ENCODE data around the gene RPL12. TPM values are rescaled to one million over a fixed set of nuclear protein-coding genes. Genes with fewer than 3 reads are reported as not detected.

RPL12 gene
- polyA plus RNA-seq, 4 donors, result 2,018 to 3,950 (median 3,023) TPM

DNA sequence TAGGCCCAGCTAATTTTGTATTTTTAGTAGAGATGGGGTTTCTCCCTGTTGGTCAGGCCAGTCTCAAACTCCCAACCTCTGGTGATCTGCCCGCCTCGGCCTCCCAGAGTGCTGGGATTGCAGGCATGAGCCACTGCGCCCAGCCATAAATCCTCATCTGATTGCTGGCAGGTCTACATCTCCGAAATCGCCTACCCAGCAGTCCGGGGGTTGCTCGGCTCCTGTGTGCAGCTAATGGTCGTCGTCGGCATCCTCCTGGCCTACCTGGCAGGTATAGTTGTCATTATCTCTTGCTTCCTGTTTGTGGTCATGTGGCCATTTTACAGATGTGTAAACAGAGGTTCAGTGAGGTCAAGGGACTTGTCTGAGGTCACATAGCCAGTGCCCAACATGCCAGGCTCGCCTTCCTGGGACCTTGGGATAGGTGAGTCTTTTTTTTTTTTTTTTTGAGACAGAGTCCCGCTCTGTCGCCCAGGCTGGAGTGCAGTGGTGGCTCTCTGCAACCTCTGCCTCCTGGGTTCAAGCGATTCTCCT is 51.4 kb downstream of the RPL12 start:
- Histone ChIP-seq H3K4me3 (ENCODE audit: low read depth in 1 of 3, low read length in 3 of 3) (no peak overlapping the region), H3K27me3 (ENCODE audit: control insufficient read depth in 3 of 3, insufficient read depth in 3 of 3, low read length in 3 of 3) (no peaks in the 10 kb centered on the region), H3K4me1 (ENCODE audit: control insufficient read depth in 3 of 3, insufficient read depth in 2 of 3, low read depth in 1 of 3, low read length in 2 of 3) (peaks cover 0 to 38% (median 0%) of the 10 kb centered on the region in 3 donors), H3K9me3 (ENCODE audit: control insufficient read depth in 2 of 2, insufficient read depth in 1 of 2, low read depth in 1 of 2, low read length in 1 of 2) (no peaks in the 10 kb centered on the region), H3K36me3 (ENCODE audit: control insufficient read depth in 3 of 3, insufficient read depth in 2 of 3, low read depth in 1 of 3, low read length in 3 of 3) (peaks cover 3 to 65% (median 7%) of the 10 kb centered on the region in 3 donors), H3K27ac (ENCODE audit: low read depth in 1 of 3, low read length in 2 of 3) (no peak overlapping the region)
- DNase-seq (no peak), FAIRE-seq (no peak)
- 94 to 95% (median 95%) methylated on average over 14 of the region's 14 CpGs for WGBS, 3 donors

DNA sequence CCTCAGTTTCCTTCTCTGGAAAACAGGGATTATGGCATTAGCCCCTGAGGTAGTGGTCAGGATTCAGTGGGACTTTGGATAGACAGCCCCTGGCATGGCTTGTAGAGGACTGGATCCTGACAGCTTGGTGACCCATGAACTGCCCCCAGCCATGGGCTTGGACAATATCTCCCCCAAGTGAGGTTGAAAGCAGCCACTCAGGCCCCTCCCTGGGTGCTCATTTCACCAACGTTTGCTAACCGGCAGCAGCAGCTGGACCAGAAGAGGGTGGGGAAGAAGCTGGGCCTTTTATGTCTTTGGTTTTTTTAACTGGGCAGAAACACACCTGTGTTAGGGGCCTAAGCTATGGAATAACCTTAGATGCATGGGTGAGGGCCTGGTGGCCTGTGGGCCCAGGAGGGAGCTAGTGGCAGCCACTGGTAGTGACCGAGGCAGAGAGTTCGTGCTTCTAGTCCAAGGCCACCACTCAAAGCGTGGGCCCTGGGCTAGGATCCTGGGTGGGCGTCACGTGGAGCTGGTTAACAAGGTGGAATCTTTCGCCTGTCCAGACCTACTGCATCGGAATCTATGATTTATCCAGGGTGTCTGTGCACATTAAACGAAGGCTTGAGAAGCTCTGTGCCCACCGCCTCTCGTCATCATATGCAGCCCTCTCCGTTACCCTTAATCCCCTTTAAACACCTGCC is 52.3 kb downstream of the RPL12 start:
- DNase-seq, result no peak
- Histone ChIP-seq H3K4me1 (ENCODE audit: control insufficient read depth in 3 of 3, insufficient read depth in 2 of 3, low read depth in 1 of 3, low read length in 2 of 3) (peaks cover 0 to 44% (median 0%) of the 10 kb centered on the region in 3 donors), H3K27ac (ENCODE audit: low read depth in 1 of 3, low read length in 2 of 3) (peak overlapping the region in 1 of 3 donors; percentile 83), H3K27me3 (ENCODE audit: control insufficient read depth in 3 of 3, insufficient read depth in 3 of 3, low read length in 3 of 3) (no peaks in the 10 kb centered on the region), H3K4me3 (ENCODE audit: low read depth in 1 of 3, low read length in 3 of 3) (peak overlapping the region in 2 of 3 donors; percentile 66 to 93), H3K36me3 (ENCODE audit: control insufficient read depth in 3 of 3, insufficient read depth in 2 of 3, low read depth in 1 of 3, low read length in 3 of 3) (peaks cover under 1 to 55% (median 3%) of the 10 kb centered on the region in 3 donors), H3K9me3 (ENCODE audit: control insufficient read depth in 2 of 2, insufficient read depth in 1 of 2, low read depth in 1 of 2, low read length in 1 of 2) (no peaks in the 10 kb centered on the region)
- no peak for FAIRE-seq
- 76 to 85% (median 80%) methylated on average over 13 of the region's 13 CpGs for WGBS, 3 donors

DNA sequence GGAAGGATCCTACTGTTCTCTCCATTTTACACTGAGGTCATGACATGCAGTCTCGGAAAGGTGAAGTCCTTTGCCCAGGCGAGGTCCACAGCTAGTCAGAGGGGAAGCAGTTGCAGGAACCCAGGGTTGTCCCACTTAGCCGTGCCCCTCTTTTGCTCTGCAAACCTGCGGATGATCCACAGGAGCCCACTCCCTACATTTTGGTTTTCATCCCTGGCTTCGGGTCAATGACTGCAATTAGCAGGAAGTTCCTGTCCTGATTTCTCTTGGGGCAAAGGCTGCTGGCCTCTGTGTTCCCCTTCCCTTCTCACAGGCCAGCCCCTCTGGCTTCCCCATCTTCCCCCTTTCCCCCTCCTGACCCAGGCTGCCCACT is 52.9 kb downstream of the RPL12 start:
- peaks cover 0 to 49% (median 3%) of the 10 kb centered on the region in 3 donors for H3K36me3 ChIP-seq (ENCODE audit: control insufficient read depth in 3 of 3, insufficient read depth in 2 of 3, low read depth in 1 of 3, low read length in 3 of 3)
- DNase-seq, result peak in 1 of 2 donors; percentile 8
- peaks cover 0 to 48% (median 0%) of the 10 kb centered on the region in 3 donors for H3K4me1 ChIP-seq (ENCODE audit: control insufficient read depth in 3 of 3, insufficient read depth in 2 of 3, low read depth in 1 of 3, low read length in 2 of 3)
- H3K27me3 ChIP-seq (ENCODE audit: control insufficient read depth in 3 of 3, insufficient read depth in 3 of 3, low read length in 3 of 3), result no peaks in the 10 kb centered on the region
- 21 to 38% (median 35%) methylated on average over 5 of the region's 5 CpGs for WGBS, 3 donors
- H3K27ac ChIP-seq (ENCODE audit: low read depth in 1 of 3, low read length in 2 of 3), result peak overlapping the region in 1 of 3 donors; percentile 83
- no peak for FAIRE-seq
- peak overlapping the region in 2 of 3 donors; percentile 66 to 93 for H3K4me3 ChIP-seq (ENCODE audit: low read depth in 1 of 3, low read length in 3 of 3)
- H3K9me3 ChIP-seq (ENCODE audit: control insufficient read depth in 2 of 2, insufficient read depth in 1 of 2, low read depth in 1 of 2, low read length in 1 of 2), result no peaks in the 10 kb centered on the region

Other genes starting within 250 kb of the RPL12 start
- gene GARNL3, start 186.6 kb downstream of the RPL12 start, polyA plus RNA-seq, result 10 to 100 TPM in 1 of 4 donors, 1 to 10 TPM in 3; 1.6 to 11.3 (median 3.5) TPM
- 10 to 100 TPM; 17.2 to 62.1 (median 20.7) TPM for gene SLC2A8, start 54.2 kb downstream of the RPL12 start, polyA plus RNA-seq
- gene ZNF79, start 27.0 kb downstream of the RPL12 start, polyA plus RNA-seq, result 1 to 10 TPM; 2.4 to 5.8 (median 3.3) TPM
- 10 to 100 TPM; 12.8 to 22.8 (median 18.2) TPM for gene LRSAM1, start 104 bp upstream of the RPL12 start, polyA plus RNA-seq
- 10 to 100 TPM in 2 of 4 donors, 1 to 10 TPM in 1, under 1 TPM in 1; 0.89 to 16.4 (median 8.1) TPM for gene STXBP1, start 160.9 kb upstream of the RPL12 start, polyA plus RNA-seq